T-helper 2 cell (primary cell): ENCODE data around the gene STK24.

ENCODE experiments used
- DNase-seq, 5 experiments: peaks; one replicate each; pipeline versions ENCODE4 v3.0.0 to v3.0.0-alpha.2; 2012 to 2022

The STK24 gene

DNA sequence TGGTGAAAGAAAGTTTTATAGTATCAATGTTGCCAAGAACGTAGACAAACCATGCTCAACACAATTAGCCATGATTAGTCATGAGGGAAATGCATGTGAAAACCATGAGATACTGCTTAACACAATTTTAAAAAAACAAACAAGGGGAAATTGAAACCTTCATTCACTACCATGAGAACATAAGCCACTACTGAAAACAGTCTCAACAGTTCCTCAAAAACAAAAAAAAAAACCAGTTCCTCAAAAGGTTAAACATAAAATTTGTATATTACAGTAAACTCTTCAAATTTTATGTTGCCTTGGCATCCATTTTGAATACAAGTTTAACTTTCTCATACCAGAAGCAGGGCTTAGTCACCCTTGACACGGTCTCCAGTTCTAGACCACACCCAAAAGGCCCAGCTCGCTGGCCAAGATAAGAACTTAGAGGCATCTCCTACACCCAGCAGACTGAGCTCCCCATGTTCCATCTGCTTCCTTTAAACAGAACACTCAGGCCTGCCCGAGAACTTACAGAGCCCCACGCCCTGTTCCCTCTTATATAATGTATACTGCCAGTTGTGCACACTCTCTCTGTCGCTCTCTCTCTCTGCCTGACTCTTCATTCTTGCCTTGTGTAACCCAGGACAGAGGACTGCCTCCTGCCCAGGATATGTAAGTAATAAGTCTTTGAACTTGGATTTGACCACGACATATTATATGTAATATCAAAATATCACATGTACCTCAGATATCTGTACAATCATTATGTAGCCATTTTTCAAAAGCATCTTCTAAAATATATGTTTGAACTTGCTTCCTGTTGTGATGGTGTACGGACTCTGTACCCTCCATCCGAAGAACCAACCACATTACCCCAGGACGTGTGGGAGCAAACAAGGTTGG, 67.4 kb downstream of the STK24 start:
- DNase-seq, result peak in 1 of 5 experiments; percentile 73

DNA sequence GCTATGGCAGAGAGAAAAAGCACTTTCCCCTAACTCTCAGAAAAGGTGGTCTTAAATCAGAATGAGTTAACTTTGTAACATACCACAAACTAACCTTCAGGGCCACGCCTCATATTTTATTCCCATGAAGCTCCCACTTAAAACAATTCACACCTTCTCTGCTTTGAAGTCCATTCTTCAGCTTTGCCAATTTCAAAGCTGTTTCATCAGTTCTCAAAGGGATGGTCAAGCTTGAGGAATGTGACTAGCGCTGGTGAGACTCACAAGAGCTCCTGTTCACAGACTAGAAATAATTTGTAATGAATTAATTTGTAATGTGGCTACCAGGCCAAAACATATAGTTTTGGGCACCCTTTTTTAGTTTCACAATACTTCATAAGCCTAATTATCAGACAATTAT, 68.2 kb downstream of the STK24 start:
- DNase-seq, result no peak

DNA sequence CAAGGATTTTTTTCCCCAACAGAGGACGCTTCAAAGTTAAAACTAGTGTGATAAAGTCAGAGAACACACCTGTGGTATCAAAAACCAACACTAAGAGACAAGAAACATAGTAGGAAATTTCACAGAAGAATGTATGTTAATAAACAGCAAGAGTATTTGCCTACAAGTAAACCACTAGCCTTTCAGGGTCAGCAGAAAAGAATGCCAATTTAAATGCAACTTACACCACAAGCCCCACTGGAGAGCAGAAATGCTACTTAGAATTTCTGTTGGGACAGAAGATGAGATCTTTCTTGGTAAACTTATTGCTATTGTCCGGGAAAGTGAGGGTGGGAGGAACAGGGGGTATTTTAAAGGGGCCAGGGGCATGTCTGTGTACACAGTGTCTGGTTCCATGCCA, 68.6 kb downstream of the STK24 start:
- no peak for DNase-seq

DNA sequence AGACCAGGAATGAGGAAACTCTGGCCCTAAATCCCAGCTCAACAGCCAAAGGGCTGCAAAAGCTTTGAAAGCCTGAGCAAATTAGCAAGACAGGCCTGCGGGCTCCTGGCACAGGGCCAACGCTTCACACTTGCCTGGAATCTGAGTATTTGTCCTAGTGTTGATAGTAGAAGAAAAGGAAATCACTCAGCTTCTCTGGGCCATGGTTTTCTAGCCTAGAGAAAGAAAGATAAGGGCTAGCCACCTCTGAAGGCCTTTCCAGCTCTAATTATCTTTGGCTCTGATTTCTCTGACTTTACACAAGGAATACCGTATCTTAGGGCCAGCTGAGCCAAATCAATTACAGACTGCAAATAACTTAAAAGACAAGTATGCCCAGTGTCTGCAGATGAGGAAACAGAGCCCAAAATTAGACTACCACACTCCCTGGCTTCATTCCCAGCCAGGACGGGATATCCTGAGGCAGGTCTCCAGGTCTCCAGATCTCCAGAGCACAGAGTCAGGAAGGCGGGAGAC, 69.6 kb downstream of the STK24 start:
- DNase-seq, result no peak

DNA sequence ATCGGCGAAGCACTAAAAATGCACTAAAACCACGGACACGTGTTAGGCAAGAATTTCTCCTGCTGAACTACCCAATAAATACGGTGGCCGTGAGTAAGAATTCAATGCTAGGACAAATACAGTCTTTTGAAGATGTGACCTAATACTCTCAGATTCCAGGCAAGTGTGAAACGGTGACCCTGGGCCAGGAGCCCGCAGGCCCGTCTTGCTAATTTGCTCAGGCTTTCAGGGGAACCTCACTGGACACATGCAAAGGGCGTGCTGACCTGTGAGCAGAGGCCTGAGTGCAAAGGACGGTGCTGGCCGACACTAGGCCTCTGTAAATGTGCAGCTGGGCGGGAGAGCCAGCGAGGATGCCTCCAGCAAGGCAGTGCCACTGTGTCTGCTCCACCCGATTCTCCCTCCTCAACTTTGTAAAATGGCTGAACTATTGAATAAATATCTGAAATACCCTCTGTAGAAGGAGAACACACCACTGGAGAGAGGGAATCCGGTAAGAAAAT, 70.1 kb downstream of the STK24 start:
- DNase-seq, result no peak

DNA sequence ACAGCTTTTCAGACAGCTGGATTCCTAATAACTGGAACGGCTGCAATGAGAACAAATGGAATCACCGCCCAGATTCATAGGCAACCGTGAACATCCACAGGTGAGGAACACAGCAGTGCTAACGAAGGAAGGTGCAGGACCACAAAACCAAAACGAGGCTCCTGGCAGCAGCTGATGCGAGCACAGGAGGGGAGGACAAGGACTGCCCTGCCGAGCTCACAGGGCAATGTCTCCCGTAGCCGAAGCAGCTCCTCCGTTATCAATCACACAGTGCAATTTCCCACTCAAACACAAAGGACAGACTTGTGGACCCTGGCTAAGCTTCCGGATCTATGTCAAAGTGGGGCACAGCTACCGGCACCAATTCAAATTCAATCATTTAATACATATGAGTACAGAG, 70.6 kb downstream of the STK24 start:
- no peak for DNase-seq

DNA sequence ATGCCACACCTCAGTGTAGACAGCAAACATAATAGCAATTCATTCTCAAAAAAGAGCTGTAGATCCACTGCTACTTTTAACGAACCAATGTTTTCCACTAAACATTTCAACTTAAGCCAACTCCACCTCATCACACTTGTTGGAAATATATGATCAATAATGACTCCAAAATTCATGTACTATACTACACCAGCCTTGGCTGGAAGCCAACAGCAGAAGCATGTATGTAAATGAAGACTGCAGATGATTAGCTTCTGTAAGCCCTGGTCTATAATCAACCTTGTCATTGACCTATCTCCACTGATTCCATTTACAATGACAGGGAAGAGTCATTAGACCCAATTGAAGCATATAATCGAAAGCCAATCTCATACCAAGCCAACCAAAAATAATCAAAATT, 71.7 kb downstream of the STK24 start:
- DNase-seq, result no peak

DNA sequence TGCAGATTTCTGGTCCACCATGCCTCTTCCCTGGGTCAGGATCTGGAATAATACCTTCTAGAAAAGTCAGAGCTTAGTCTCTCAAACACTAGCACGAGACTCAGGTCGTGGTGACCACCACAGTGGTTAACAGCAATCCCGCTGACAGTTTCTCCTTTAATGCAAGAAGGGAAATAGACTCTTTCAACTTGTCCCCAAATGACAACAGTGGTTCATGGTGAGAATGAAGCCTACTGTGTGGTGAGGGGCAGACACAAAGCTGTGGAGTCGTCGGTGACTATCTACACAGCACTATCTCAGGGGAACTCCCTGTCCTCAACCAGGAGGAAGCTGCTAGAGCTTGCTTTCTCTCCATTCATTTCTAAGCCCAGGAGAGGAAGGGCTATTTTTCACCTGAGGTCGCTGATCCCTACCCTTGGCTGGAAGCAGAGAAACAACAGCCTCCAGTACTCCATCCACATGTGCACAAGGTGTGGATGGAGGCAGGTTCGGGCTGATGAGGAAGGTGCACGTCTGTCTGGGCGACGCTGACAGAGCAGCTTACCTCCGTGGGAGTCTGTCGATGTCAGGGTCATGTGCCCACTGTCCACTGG, 72.4 kb downstream of the STK24 start:
- DNase-seq, result peak in 2 of 5 experiments; percentile 48 to 80

DNA sequence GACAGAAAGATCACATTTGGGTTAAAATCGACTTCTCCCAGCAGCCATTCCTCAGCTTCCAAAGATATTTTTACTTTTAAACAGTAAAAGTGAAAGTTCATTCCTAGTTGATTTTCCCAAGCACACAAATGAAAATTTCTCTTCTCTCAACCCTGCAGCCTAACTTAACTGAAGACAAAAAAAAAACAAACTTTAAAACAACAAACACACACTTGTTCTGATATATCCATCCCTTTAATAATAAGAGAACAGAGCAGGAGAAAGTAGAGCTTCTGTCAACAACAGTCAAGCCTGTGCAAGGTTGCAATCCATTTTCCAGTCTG, 72.9 kb downstream of the STK24 start:
- DNase-seq, result no peak

DNA sequence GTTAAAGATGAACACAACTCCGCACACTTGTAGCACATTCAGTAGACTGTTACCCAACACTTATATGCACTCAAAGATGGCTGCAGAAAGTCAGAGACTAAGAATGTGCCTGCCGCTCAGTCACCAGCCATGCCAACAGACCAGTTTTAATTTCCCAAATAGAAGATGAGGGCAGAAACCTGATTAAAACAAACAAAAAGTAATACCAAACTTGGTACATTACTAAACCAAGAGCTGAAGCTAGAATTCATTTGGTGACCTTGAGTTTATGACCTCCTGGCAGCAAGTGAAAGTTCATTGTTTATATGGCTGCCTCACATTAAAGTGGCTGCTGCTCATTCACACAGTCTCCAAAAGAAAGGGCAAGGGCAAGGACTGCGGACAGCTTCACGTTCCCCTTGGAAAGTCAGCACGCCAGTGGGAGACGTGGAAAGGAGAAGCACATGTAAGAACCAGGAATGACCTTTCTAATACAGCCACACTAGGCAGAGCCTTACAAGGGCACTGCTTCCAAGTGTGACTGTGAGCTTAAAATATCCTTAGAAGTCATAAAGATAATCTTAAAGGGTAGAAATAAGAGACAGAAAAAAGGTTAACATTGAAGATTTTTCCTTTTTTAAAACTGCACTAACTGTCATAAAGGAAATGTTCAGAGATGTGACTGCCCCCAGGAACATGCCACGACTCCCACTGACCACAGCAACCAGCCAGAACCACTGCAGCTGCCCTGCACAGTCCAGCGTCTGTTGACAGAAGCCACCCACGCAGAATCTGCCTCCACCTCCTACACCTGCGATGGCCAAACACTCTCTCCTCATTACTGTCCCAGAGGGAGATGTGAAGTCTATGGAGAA, 73.5 kb downstream of the STK24 start:
- DNase-seq, result no peak

DNA sequence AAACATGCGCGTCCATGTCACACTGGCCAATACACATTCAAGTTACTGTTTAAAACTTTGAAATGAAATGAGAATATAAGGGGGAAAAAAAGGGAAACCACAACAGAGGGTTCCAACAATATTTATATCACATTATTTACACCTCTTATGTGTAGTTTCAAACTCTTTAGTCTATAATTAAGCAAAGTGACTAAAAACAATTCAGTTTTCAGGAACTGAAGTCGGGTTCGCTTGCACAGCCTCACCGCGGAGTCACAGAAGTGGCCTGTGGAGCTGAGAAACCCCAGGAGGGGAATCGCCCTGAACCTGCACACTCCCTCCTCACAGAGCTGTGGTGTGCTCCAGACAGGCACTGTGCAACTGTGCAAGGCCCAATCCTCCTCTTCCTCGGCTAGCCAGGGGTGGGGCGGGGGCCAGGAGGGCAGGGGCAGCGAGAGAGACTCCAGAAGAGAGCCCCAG, 75.9 kb downstream of the STK24 start:
- no peak for DNase-seq

DNA sequence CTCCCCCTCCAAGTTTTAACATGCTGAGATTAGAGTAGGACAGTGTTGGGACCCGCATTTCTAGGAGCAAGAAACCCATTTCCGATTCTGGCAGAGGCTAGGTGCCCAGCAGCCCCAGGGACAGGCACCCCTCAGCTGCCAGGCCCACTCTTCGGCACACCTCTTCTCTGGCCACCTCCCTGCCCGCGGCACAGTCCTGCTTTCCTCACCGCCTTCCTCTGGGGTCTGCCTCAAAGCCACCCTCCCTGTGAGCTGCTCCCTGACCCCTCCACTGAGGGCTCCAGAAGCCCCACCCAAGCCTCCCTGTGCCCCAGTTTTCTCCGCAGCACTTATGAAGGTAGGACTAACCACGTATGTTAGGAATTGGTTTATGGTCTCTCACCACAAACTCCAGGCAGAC, 79.9 kb downstream of the STK24 start:
- DNase-seq, result no peak

DNA sequence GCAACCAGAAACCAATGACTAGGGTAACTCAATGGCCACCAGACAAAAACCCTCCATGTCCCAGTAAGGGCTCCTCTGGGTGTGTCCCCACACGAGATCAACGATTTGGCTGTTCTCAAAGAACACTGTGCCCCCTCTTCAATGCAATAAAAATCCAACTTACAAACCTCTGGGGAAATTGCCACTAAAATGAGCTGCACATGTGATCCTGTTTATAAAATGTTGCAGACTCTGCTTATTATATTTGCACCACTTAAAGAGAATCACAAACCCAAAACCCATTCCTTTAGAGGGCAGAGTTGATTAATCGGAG, 80.5 kb downstream of the STK24 start:
- DNase-seq, result no peak

DNA sequence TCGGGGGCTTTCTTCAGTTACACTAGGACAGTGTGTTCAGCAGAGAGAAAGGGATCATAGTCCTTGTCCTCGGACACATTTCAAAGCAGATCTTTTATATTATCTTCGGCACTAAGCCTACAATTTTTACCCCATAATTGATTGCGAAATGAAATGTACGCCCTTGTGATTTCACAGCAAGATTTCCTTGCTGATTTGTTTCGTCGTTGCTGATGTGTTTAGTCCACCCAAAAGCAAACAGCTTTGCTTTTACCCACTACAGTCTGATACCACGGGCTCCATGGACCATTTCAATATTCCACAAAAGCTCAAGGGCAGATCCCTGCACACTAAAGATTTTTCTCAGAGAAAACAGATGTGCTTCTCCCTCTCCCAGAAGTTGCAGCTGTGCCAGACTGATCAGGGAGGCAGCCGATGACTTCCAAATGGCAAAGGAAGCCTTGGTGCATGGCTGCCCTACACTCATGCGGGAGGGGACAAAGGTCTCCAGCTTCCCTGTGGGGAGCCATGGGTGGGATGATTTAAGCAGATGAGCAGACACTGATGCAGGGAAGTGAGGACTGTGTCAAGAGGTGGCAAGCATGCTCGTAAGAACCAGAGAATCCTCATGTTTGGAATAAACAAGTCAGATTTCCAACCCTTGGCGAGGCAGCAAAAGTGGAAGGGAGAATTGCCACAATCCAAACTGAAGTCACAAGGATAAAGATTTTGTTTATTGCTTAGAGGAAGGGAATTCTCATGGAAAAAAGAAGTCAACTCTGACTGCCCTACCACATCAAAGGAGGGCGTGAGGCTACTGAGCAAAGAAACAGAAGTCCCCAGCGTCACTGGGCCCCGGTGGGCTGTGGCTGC, 81.1 kb downstream of the STK24 start:
- no peak for DNase-seq

DNA sequence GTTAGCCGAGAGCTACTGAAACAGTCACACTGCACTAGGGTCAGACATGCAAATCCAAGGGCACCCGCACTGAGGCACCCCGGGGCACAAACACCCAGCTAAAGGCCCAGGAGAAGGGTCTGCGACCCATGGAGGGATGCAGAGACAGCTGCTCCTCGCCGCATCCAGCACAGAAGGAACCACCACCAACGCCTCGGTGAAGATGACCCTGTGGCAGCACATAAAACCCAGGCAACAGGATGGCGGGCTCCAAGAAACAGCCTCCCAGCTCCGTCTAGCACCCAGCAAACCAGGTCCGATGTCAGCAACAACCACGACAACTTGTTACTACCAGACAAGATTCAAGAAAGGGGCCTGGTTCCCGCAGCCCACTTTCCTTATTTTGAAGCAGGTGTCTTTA, 82.1 kb downstream of the STK24 start:
- no peak for DNase-seq

DNA sequence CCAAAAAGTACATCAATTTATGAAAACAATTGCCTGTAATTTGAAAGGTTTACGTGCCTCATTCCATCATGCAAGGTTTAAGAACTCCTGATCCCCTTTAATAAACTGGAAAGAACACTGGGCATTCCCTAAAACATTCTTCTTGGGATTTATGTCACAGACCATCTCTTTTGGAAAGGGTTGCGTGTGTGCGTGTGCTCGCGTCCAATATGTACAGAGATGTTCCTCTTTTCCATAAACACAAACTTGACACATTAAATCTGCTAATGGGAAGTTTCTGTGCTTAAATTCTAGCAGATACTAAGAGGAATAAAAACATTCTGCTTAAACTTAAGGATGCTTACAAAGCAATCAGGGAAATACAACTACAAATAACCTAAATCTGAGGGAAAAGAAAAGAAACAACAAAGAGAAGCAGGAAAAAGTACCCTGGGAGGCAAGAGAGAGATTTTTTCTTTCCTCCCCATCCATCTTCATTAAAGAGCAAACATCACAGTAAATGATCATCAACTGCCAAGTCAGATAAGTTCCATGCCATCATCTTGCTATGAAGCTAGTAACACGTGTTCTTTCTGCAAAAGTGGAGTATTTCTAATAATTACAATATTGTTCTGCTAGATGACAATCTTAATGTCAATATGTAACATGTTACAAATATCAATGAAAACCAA, 83.7 kb downstream of the STK24 start:
- DNase-seq, result no peak

DNA sequence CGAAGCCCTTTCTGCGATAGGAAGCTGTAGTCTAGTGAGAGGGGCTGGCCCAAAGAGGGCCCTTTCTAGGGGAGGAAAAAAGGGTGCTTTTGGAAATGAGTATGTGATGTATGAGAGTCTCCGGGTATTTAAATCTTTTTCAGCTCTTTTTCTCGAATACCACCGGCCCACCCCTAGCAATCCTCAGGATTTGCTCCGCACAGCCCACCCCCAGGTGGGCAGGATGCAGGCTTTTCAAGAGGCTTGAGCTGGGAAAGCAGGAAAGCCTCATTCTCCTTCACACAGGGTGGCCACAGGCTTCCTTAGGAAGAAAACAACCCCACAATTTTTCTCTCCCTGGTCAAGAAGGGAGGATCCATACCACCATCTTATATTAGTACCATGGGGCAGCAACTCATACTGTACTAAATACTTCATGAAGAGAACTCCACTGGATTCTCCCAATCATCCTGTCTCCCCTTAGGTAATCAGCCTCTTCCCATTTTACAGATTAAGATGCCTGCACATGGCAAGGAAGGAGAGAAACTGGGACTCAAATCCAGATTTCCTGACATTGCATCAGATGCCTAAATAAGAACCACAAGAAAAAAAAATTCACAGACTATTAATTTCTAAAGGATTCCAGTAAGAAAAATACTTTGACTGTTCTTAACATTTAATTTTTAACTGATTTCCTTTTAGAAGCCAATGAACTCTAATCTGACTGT, 84.4 kb downstream of the STK24 start:
- DNase-seq, result no peak

DNA sequence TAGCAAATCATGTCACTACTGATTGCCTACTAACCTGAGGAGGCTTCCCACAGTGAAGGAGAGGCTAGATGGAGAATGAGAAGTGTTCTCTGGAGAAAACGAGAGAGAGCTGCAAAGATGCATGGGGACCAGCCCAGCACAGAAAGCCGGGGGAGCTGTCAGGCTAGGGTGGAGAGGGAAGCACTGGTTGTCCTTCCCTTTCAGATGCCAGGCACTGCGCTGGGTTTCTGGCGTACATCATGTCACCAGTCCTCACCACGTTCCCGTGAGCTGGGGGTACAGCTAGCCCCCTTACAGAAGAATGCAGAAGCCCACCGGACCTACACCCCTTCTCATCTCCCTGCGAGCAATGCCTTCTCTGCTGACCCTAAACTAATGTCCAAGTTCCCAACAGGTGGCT, 86.0 kb downstream of the STK24 start:
- no peak for DNase-seq

DNA sequence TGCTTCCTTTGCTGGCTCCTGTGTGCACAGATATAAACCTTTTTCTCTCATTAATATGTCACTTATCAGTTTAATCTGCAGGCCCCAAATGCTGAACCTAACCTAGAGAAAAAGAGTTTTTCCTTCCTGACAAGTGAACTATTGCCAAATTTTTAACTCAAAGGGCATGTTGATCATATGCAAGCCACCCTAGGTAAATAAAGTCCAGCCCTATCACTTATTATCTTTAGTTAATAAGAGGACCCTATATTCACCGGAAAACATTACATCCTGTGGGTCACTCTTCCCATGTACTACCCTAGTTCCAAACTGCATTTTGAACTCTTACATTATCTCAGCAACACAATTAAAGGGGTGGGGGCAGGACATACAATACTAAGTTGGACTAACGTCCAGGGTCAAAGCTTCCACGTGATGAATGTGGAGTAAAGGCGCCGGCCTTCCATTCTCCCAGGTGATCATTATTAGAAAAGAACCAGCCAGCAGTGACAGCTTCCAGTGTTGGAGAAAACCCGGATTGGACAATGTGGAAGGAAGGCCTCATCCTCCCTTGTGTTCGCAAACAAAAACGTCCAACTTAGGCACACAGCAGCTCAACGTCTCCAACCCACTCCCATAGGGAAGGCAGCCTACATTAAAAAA, 86.6 kb downstream of the STK24 start:
- no peak for DNase-seq

DNA sequence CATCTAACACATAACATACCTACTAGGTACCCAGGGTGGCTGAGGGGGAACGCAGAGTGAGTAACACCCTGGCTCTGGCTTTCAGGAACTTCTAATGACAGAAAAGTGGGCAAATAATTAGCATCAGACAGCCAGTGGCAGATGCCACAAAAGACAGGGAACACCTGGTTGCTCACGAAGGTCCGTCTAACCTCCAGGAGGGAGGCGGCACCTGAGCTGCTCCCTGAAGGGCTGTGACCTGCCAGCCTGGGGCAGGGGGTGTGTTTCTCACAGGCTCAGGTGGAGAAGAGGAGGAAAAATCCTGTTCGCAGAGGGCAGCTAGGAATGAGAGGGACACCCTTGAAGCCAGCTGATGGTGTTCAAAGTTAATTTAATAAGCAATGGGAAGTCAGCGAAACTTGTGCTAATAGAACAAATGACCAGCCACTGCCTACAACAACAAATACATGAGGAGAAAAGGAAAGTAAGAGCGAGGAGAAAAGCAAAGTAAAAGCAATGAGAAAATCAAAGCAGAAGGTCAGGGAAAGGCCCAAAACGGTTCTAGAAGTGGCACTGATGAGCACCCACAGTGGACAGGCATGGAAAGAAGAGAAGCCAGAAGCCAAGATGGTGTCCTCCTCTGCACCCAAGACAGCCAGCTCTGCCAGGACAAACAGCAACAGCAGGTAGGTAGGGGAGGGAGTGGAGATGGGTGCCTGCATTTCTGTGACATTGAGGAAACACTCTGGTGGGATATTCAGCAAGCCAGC, 87.3 kb downstream of the STK24 start:
- DNase-seq, result no peak
